H1 (cell line): Measurements from ENCODE around the gene SEMA3E. TPM values are rescaled to one million over a fixed set of nuclear protein-coding genes. Genes with fewer than 3 reads are reported as not detected.

Experiments
- CTCF ChIA-PET: fragments of 300-600 bp; sonication (Branson Sonifier 250); formaldehyde crosslinking; loops from one replicate; lab custom pipeline; 2021; ENCODE audit not compliant: partially characterized antibody; lab: Charles Lee
- POLR2A ChIA-PET: fragments of 300-600 bp; sonication (Branson Sonifier 250); formaldehyde crosslinking; loops from one replicate; lab custom pipeline; 2021; ENCODE audit warnings: inconsistent platforms; ENCODE audit not compliant: partially characterized antibody; lab: Charles Lee
- DNase-seq, 2 experiments: peaks; one replicate each; pipeline versions ENCODE4 v3.0.0 to v3.0.0-alpha.2; 2010 to 2022; ENCODE audit warnings: low spot score in 2 of 2, low read depth in 1 of 2, mixed read lengths in 1 of 2
- FAIRE-seq: peaks from 2 replicates; lab custom pipeline; 2011; peaks lifted over from hg19 to GRCh38; lab: Jason Lieb, UNC
- H2AFZ ChIP-seq: 2 replicates; pipeline ENCODE4 v1.8.1; 2012; ENCODE audit warnings: low read length, inconsistent platforms
- H2AK5ac ChIP-seq: 2 replicates; pipeline ENCODE4 v1.6.1; 2013; ENCODE audit warnings: low read depth, low read length
- H2BK120ac ChIP-seq: replicated peaks from 2 replicates; pipeline ENCODE3; 2013; ENCODE audit warnings: low read depth, low read length, inconsistent platforms
- H2BK12ac ChIP-seq: 2 replicates; pipeline ENCODE4 v1.6.1; 2013; ENCODE audit warnings: low read depth, low read length
- H2BK15ac ChIP-seq: 2 replicates; pipeline ENCODE4 v1.6.1; 2013; ENCODE audit warnings: low read length
- H2BK20ac ChIP-seq: 2 replicates; pipeline ENCODE4 v1.6.1; 2013; ENCODE audit warnings: low read length
- H2BK5ac ChIP-seq: 2 replicates; pipeline ENCODE4 v1.6.1; 2013; ENCODE audit warnings: low read depth, low read length
- H3K14ac ChIP-seq: 2 replicates; pipeline ENCODE4 v1.6.1; 2013; ENCODE audit warnings: inconsistent platforms; ENCODE audit not compliant: insufficient read length
- H3K18ac ChIP-seq: 2 replicates; pipeline ENCODE4 v1.6.1; 2013; ENCODE audit warnings: low read length; ENCODE audit errors: extremely low read depth
- H3K23ac ChIP-seq: 2 replicates; pipeline ENCODE4 v1.6.1; 2013; ENCODE audit warnings: inconsistent platforms; ENCODE audit not compliant: insufficient read length
- H3K23me2 ChIP-seq: 2 replicates; pipeline ENCODE4 v1.6.1; 2013; ENCODE audit warnings: low read depth, low read length
- H3K27ac ChIP-seq: 2 replicates; pipeline ENCODE4 v1.6.1; 2011; ENCODE audit warnings: low read depth, low read length, inconsistent platforms
- H3K27me3 ChIP-seq, 4 experiments: replicated peaks in 1 of 4; 1 replicate in 1 of 4; 2 replicates in 3 of 4; pipeline versions ENCODE4 v1.6.1 to v1.8.1; 2011 to 2013; ENCODE audit warnings: low read length in 3 of 4, mild to moderate bottlenecking in 3 of 4, inconsistent platforms in 2 of 4, mixed read lengths in 2 of 4, moderate library complexity in 1 of 4; ENCODE audit not compliant: control insufficient read depth in 3 of 4, insufficient read depth in 3 of 4; ENCODE audit errors: extremely low read depth in 1 of 4
- H3K36me3 ChIP-seq, 4 experiments: 2 replicates each; pipeline versions ENCODE4 v1.6.1 to v1.8.1; 2011 to 2013; ENCODE audit warnings: mild to moderate bottlenecking in 4 of 4, low read length in 3 of 4, moderate library complexity in 2 of 4, control low read depth in 1 of 4, inconsistent platforms in 1 of 4; ENCODE audit not compliant: insufficient read depth in 4 of 4, control insufficient read depth in 2 of 4
- H3K4ac ChIP-seq: replicated peaks from 2 replicates; pipeline ENCODE3; 2013; ENCODE audit warnings: low read length, low read depth, mixed read lengths, inconsistent platforms; ENCODE audit not compliant: insufficient read length
- H3K4me1 ChIP-seq, 4 experiments: replicated peaks in 1 of 4; 1 replicate in 1 of 4; 2 replicates in 3 of 4; pipeline versions ENCODE4 v1.6.1 to v1.8.1; 2011 to 2013; ENCODE audit warnings: low read length in 3 of 4, inconsistent platforms in 2 of 4, mixed read lengths in 1 of 4; ENCODE audit not compliant: insufficient read depth in 4 of 4, control insufficient read depth in 3 of 4
- H3K4me2 ChIP-seq, 2 experiments: 2 replicates each; pipeline versions ENCODE4 v1.6.1 to v1.8.1; 2011 to 2013; ENCODE audit warnings: low read depth in 2 of 2, low read length in 2 of 2, control low read depth in 1 of 2, inconsistent platforms in 1 of 2, mild to moderate bottlenecking in 1 of 2; ENCODE audit not compliant: insufficient read depth in 1 of 2
- H3K4me3 ChIP-seq, 4 experiments: fragments of 200-600, 300-600 bp in 1 of 4; sonication (generic), shearing (Covaris generic), sonication (Bioruptor Twin) in 1 of 4; 2 replicates each; pipeline versions ENCODE4 v1.5.1 to v1.8.1; 2011 to 2016; ENCODE audit warnings: low read length in 4 of 4, low read depth in 3 of 4, control low read depth in 2 of 4, inconsistent platforms in 2 of 4, mild to moderate bottlenecking in 2 of 4, mixed read lengths in 1 of 4, moderate library complexity in 1 of 4; ENCODE audit not compliant: insufficient read depth in 2 of 4; ENCODE audit errors: extremely low read depth in 1 of 4
- H3K56ac ChIP-seq: replicated peaks from 2 replicates; pipeline ENCODE3; 2013; ENCODE audit warnings: low read depth, mild to moderate bottlenecking, mixed read lengths, low read length, inconsistent platforms; ENCODE audit not compliant: insufficient read length
- H3K79me1 ChIP-seq: 2 replicates; pipeline ENCODE4 v1.6.1; 2013; ENCODE audit warnings: low read depth, low read length, control low read depth
- H3K79me2 ChIP-seq, 2 experiments: 2 replicates each; pipeline versions ENCODE4 v1.6.1 to v1.8.1; 2012 to 2013; ENCODE audit warnings: low read length in 2 of 2, mild to moderate bottlenecking in 2 of 2, inconsistent platforms in 1 of 2; ENCODE audit not compliant: insufficient read depth in 2 of 2, control insufficient read depth in 1 of 2
- H3K9ac ChIP-seq, 4 experiments: replicated peaks in 1 of 4; 1 replicate in 1 of 4; 2 replicates in 3 of 4; pipeline versions ENCODE4 v1.6.1 to v1.8.1; 2011 to 2013; ENCODE audit warnings: low read depth in 3 of 4, low read length in 3 of 4, control low read depth in 2 of 4, mild to moderate bottlenecking in 2 of 4, moderate library complexity in 2 of 4, inconsistent platforms in 1 of 4; ENCODE audit errors: extremely low read depth in 1 of 4
- H3K9me3 ChIP-seq, 2 experiments: 2 replicates each; pipeline versions ENCODE4 v1.6.1 to v1.8.1; 2012 to 2013; ENCODE audit warnings: mild to moderate bottlenecking in 2 of 2, moderate library complexity in 2 of 2, control low read depth in 1 of 2, inconsistent platforms in 1 of 2, low read depth in 1 of 2, low read length in 1 of 2, mixed read lengths in 1 of 2; ENCODE audit not compliant: insufficient read depth in 2 of 2
- H4K20me1 ChIP-seq, 2 experiments: replicated peaks in 1 of 2; 2 replicates each; pipeline versions ENCODE3 to v1.8.1; 2011 to 2013; ENCODE audit warnings: inconsistent platforms in 2 of 2, low read length in 2 of 2, mild to moderate bottlenecking in 1 of 2; ENCODE audit not compliant: insufficient read depth in 2 of 2, control insufficient read depth in 1 of 2
- H4K5ac ChIP-seq: 2 replicates; pipeline ENCODE4 v1.6.1; 2013; ENCODE audit warnings: low read length, low read depth, mixed read lengths, inconsistent platforms; ENCODE audit not compliant: insufficient read length
- H4K8ac ChIP-seq: 2 replicates; pipeline ENCODE4 v1.8.0; 2013; ENCODE audit warnings: mild to moderate bottlenecking, moderate library complexity, low read length, inconsistent platforms; ENCODE audit not compliant: insufficient read depth; ENCODE audit errors: extremely low read depth
- H4K91ac ChIP-seq: replicated peaks from 2 replicates; pipeline ENCODE3; 2013; ENCODE audit warnings: low read length, mixed read lengths, inconsistent platforms; ENCODE audit not compliant: insufficient read length
- BACH1 ChIP-seq: IDR thresholded peaks from 2 replicates; pipeline ENCODE4 v1.6.1; 2012; ENCODE audit warnings: low read length, improper control_type of control experiment
- CBX5 ChIP-seq: fragments of 300-800, 300-1000 bp; sonication (generic); IDR thresholded peaks from 2 replicates; pipeline ENCODE4 v1.7.1; 2016; ENCODE audit warnings: antibody characterized with exemption, low read length, low read depth
- EZH2 ChIP-seq: fragments of 200-600 bp; sonication (generic); IDR thresholded peaks from 2 replicates; pipeline ENCODE4 v1.7.1; 2012; ENCODE audit warnings: low read depth, mild to moderate bottlenecking, moderate library complexity, low read length, inconsistent platforms; ENCODE audit not compliant: severe bottlenecking
- GTF2F1 ChIP-seq: IDR thresholded peaks from 2 replicates; pipeline ENCODE4 v1.6.1; 2012; ENCODE audit warnings: low read depth, low read length, improper control_type of control experiment, borderline replicate concordance
- HDAC6 ChIP-seq: IDR thresholded peaks from one replicate; pipeline ENCODE4 v1.7.1; 2012; ENCODE audit warnings: low read depth, mild to moderate bottlenecking, inconsistent platforms, low read length, moderate library complexity
- JUND ChIP-seq: IDR thresholded peaks from 2 replicates; pipeline ENCODE4 v1.6.1; 2011; ENCODE audit warnings: mild to moderate bottlenecking, improper control_type of control experiment, low read length
- KDM1A ChIP-seq: fragments of 200-600, 300-600 bp; sonication (generic); IDR thresholded peaks from 2 replicates; pipeline ENCODE4 v1.7.1; 2016; ENCODE audit warnings: mild to moderate bottlenecking, low read length, borderline replicate concordance
- PHF8 ChIP-seq: fragments of 200-600 bp; sonication (generic); conservative IDR thresholded peaks from 2 replicates; pipeline ENCODE4 v1.7.1; 2012; ENCODE audit warnings: low read depth, mild to moderate bottlenecking, inconsistent platforms, low read length, moderate library complexity
- POU5F1 ChIP-seq: IDR thresholded peaks from 2 replicates; pipeline ENCODE4 v1.6.1; 2011; ENCODE audit warnings: low read depth, mild to moderate bottlenecking, low read length, moderate library complexity
- SP1 ChIP-seq: IDR thresholded peaks from 2 replicates; pipeline ENCODE4 v1.6.1; 2011; ENCODE audit warnings: low read depth, low read length
- SP4 ChIP-seq: IDR thresholded peaks from 2 replicates; pipeline ENCODE4 v1.6.1; 2012; ENCODE audit warnings: low read length, inconsistent platforms
- TBP ChIP-seq: IDR thresholded peaks from 2 replicates; pipeline ENCODE4 v1.6.1; 2011; ENCODE audit warnings: low read depth, low read length, improper control_type of control experiment
- YY1 ChIP-seq: IDR thresholded peaks from 2 replicates; pipeline ENCODE4 v1.6.1; 2011; ENCODE audit warnings: low read depth, mild to moderate bottlenecking, low read length
- WGBS, 2 experiments: shearing (Covaris generic) in 1 of 2; methylation state at CpG; one replicate each; pipeline versions ENCODE4 v1.1.6 to v1.1.7; 2013 to 2015; ENCODE audit warnings: low lambda C conversion rate in 2 of 2, mixed read lengths in 2 of 2, inconsistent platforms in 1 of 2, low coverage in 1 of 2, missing lambda C conversion rate in 1 of 2; ENCODE audit not compliant: insufficient replicate concordance in 2 of 2, insufficient coverage in 1 of 2, insufficient read length in 1 of 2; ENCODE audit errors: extremely low coverage in 1 of 2, missing lambda C conversion rate in 1 of 2; 5-methylcytosine and 5-hydroxymethylcytosine counted together
- polyA plus RNA-seq, 7 experiments: library from polyadenylated mRNA; depleted of rRNA in 3 of 7; stranded (reverse) in 5 of 7; unstranded in 2 of 7; fragments of >200 nt in 5 of 7; fragments of 200-250 nt in 2 of 7; gene quantifications; 1 replicate in 5 of 7; 2 replicates in 1 of 7; 4 replicates in 1 of 7; pipeline versions ENCODE4 v1.2.1 to v1.2.3, GENCODE V29; 2011 to 2013; ENCODE audit warnings: missing spikeins in 2 of 7, mixed read lengths in 2 of 7
- total RNA-seq: library from RNA; stranded (reverse); fragmentation: NEBNext Ultra II Directional; extraction: Animal tissue kit (Norgen Biotek cat#: 25700); gene quantifications from 2 replicates; pipeline ENCODE4 v1.2.1, GENCODE V29; 2021

SEMA3E gene
- total and polyA plus RNA-seq, 2 of the 8 experiments (the other 6 are each of a cell fraction or from before 2014, with no cell fraction given): 0.93 to 0.94 TPM

- TF ChIP-seq GTF2F1: no peak
- TF ChIP-seq SP1: no peak
- TF ChIP-seq YY1: no peak
- no peak for TF ChIP-seq KDM1A
- no peak for TF ChIP-seq SP4
- TF ChIP-seq POU5F1: no peak
- TF ChIP-seq CBX5: no peak
- no peak for TF ChIP-seq BACH1
- TF ChIP-seq PHF8: no peak
- TF ChIP-seq TBP: no peak
- no peak for TF ChIP-seq JUND
- no peak for TF ChIP-seq HDAC6
- TF ChIP-seq EZH2: no peak
- ChIA-PET POLR2A (no interaction called here), CTCF (no interaction called here)
- Histone ChIP-seq H3K56ac (no peak overlapping the region), H2BK12ac (no peak overlapping the region), H3K4me3 (no peak overlapping the region), H2BK15ac (no peak overlapping the region), H3K23ac (no peak overlapping the region), H3K4me2 (no peak overlapping the region), H2BK5ac (no peak overlapping the region), H3K4me1 (no peaks in the 10 kb centered on the region), H3K9ac (no peak overlapping the region), H2BK20ac (no peak overlapping the region), H4K5ac (no peak overlapping the region), H3K79me2 (no peaks in the 10 kb centered on the region), H4K91ac (no peak overlapping the region), H4K20me1 (no peaks in the 10 kb centered on the region), H3K4ac (no peak overlapping the region), H3K14ac (no peak overlapping the region), H3K36me3 (no peaks in the 10 kb centered on the region), H2BK120ac (no peak overlapping the region), H3K9me3 (no peaks in the 10 kb centered on the region), H3K18ac (no peak overlapping the region), H3K27me3 (no peaks in the 10 kb centered on the region), H4K8ac (no peak overlapping the region), H3K79me1 (no peaks in the 10 kb centered on the region), H3K27ac (no peak overlapping the region), H2AK5ac (no peak overlapping the region), H2AFZ (peak overlapping the region; percentile 63; the same call in 1 of the 2 replicates), H3K23me2 (no peaks in the 10 kb centered on the region)
- FAIRE-seq (no peak), DNase-seq (no peak)
- WGBS, 2 experiments: 87% methylated on average over 2 of the region's 2 CpGs; no CpG with 5 or more reads in 1 of the 2 experiments
Observed at GRCh38 chr7:83547526-83547925, 101.4 kb downstream of the SEMA3E start.
